G401.6 (cell line): ENCODE measurements around the gene GGN.
"Not testable (repeated sequence)": the region's sequence is repeated elsewhere in the genome, so short reads cannot be mapped to it uniquely, and the experiment has no call there.

Experiments used
- FAIRE-seq: peaks from 2 replicates; lab custom pipeline; 2012; peaks lifted over from hg19 to GRCh38; lab: Jason Lieb, UNC

Gene GGN, protein sequence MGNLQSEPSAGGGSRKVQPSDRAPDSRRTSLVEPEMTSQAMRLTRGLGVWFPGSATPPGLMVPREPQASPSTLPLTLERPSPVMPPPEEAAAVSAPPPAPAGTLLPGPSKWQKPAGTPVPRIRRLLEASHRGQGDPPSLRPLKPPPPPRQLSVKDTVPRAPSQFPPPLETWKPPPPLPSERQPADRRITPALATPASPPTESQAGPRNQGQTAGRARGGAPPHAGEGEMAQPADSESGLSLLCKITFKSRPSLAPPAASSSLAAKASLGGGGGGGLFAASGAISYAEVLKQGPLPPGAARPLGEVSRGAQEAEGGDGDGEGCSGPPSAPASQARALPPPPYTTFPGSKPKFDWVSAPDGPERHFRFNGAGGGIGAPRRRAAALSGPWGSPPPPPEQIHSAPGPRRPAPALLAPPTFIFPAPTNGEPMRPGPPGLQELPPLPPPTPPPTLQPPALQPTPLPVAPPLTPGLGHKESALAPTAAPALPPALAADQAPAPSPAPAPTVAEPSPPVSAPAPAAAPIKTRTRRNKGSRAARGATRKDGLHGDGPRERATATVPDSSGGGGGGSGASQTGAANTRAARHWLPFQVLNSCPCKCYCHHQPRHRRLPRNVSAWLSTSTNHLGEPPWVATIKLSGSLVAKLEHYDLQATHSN

DNA sequence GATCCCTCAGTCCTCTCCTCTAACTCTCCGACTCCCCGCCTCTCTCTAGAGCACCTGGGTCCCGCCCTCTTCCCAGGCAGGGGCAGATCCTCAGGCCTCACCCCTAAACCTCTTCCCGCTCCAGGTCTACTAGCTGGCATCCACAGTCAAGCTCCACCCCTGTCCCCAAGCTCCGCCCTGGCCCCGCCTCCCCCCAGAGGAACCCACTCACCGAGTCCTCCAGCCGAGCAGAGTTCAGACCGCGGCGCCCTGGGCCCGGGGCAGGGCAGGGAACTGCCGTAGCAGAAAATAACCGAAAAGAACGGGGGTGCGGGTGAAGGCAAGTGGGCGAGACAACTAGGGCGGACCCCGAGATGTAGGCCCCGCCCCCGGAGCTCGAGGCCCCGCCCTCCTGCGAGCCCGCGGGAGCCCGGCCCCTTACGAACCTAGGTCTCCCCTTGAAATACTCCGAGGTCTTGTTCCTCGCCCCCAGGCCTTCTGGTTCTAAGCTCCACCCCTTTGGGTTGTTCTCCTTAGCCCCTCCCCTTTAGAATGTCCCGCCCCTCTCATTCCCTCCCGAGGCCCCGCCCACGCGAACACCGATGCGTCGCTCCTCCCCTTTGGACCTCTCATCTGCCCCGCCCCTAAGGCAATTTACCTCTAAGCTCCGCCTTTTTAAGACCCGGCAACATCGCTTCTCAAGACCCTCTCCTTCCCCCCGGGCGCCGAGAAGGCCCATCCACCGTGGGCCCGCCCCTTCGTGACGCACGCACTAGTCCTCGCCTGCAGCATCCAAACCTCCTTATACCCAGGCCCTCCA is at the start of gene GGN:
Gene GGN (minus strand): TSS at position 485 of the 799 bp plus-strand sequence. CDS start 773 bp downstream, outside the sequence.
- peak; percentile 98 for FAIRE-seq

DNA sequence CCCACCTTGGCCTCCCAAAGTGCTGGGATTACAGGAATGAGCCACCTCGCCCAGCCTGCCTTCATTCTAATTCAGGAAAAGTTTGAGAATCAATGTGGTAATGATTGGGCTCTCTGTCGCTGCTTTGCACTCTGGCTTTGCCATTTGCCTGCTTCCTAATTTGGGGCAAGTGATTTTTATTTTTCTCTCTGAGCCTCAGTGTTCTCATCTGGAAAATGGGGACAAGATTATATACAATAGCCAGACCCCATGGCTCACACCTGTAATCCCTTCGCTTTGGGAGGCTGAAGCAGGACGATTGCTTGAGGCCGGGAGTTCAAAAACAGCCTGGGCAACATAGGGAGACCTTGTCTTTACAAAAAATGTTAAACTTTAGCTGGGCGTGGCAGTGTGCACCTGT is 49.5 kb upstream of the GGN start:
- no peak for FAIRE-seq

GRCh38 chr19:38434549-38435051 is 46.8 kb upstream of the GGN start:
- FAIRE-seq, result no peak

DNA sequence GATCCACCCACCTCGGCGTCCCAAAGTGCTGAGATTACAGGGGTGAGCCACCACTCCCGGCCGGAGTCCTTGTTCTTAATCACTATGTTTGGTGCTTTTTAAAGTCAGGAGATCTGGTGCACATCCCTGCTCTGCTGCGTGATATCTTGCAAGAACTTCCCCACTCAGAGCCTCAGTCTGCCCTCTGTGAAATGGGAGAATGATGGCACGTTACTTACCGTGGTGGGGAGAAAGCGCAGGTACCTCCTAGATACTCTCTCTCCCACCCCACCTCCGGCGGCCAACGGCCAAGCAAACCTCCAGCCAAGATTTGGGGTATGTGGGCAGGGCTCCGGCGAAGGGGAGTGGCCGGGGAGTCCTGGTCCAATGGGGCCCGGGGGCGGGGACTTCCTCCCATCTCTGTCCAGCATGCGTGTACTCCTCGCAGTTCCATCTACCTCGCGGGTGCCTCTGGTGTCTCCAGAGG is 45.5 kb upstream of the GGN start, which contains the start of gene RYR1:
Gene RYR1 (plus strand): TSS at position 424 of the 466 bp plus-strand sequence. CDS start 139 bp downstream, outside the sequence.
- no peak for FAIRE-seq

DNA sequence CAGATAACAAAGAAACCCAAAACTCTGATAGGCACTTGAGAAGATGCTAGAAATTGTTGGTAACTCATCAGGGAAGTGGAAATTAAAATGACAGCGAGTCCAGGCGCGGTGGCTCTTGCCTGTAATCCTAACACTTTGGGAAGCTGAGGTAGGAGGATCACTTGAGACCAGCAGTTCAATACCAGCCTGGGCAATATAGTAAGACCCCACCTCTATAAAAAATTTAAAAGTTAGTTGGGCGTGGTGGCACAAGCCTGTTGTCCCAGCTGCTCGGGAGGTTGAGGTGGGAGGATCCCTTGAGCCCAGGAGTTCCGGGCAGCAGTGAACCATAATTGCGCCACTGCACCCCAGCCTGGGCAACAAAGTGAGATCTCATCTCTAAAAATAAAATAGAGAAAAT is 43.1 kb upstream of the GGN start:
- FAIRE-seq, result no peak

DNA sequence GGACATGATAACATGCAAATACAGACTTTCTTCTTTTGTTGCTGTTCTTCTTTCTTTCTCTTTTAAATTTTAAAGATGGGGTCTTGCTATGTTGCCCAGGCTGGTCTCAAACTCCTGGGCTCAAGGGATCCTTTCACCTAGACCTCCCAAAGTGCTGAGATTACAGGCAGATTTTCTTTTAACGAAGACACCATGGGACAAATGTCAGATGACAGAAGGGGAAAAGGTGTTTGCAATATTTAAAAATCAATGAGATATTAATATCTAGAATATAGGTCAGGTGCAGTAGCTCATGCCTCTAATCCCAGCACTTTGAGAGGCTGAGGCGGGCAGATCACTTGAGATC is 42.0 kb upstream of the GGN start:
- no peak for FAIRE-seq

DNA sequence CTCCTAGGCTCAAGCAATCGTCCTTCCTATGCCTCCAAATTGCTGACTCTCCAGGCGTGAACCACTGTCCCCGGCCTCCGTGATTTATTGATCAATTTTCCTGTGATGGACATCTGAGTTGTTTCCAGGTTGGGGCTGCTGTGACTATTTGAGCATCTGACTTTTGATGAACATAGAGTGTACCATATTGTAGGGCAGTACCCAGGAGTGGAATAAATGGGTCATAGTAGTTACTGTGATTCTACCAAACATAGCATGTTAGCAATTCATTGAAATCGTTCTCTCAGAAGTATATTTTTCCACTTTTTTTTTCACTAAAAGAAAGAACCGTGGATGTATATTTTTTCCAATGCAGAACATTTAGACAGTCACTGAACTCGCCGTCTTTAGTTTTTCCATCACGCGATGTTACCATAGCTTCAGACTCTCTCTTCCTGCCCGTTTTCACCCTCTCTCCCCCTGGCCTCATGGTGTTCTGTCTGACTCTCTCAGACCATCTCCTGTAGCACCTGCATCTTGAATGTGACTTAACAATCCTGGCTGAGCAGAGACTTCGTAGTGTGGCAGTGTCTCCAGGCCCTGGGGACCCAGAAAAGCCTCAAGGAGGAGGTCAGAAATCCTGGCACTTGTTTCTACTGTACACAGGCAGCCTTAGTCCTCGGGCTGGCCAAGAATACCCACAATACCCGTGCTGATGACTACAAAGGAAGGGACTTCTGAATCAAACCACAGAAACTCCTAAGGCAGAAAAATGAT is 41.4 kb upstream of the GGN start:
- no peak for FAIRE-seq

- FAIRE-seq, result not testable (repeated sequence)
Observed at GRCh38 chr19:38427035-38427677, 39.3 kb upstream of the GGN start.

DNA sequence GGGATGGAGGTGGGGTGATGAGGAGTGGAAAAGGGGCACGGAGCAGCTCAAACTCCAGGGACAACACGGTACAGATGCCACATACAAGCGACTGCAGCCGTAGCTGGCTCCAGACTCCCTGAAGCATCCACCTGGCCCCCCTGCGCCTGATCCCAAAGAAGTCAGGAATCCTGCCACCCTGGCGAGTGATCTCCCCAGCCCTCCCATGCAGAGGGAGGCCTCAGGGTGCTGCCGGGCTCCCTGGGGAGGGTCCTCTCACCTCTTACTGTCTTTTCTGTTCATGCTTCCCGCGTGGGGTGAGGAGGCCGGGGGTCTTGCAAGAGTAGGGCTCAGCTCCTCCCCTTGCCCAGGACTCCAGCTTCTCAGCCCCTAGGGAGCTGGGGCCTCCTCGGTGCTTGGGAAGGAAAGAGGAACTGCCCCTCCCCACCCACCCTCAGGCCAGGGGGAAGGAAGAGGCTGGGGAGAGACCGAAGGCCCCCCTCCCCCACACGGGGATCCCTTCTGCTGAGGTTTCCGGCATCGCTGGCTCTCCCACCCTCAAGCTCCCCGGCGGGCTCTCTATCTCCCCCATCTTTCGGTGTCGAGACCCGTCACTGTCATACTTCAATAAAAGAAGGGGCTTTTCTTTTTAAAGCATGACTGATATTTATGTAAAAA is 38.1 kb upstream of the GGN start, which contains the start of gene RASGRP4:
Gene RASGRP4 (minus strand): TSS at position 410 of the 657 bp plus-strand sequence. CDS start 128 bp downstream, at position 282.
- no peak for FAIRE-seq

DNA sequence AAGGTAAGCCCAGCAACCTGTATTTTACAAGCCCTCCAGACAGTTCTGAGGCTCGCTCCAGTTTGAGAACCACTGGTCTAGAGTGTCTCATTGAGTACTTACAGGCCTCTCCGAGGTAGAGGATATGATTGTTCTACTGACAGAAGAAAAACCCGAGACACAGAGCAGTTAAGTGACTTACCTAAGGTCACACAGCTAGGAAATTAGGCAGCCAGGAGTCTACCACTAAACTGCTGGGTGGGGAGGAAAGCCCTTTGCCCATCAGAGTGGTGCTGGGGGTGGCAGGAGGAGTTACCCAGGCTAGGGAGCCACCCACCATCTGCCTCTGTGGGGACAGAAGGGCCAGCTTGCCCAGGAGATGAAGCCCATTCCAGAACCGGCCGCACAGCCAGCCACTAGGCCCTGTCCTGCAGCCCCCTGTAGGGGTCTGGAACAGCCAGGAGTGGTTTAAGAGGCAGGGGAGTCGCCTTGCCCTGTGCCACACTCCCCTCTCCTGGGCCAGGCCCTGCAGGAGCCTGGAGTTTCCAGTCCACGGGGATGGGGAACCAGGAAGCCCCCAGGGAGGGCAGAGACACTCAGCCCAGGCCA is 37.5 kb upstream of the GGN start:
- no peak for FAIRE-seq

- no peak for FAIRE-seq
Observed at GRCh38 chr19:38424272-38424671, 36.4 kb upstream of the GGN start.

- FAIRE-seq, result no peak
Observed at GRCh38 chr19:38422438-38422837, 34.6 kb upstream of the GGN start.

GRCh38 chr19:38421856-38422255 is 34.0 kb upstream of the GGN start:
- FAIRE-seq, result no peak

- FAIRE-seq, result no peak
Observed at GRCh38 chr19:38420935-38421334, 33.1 kb upstream of the GGN start.

DNA sequence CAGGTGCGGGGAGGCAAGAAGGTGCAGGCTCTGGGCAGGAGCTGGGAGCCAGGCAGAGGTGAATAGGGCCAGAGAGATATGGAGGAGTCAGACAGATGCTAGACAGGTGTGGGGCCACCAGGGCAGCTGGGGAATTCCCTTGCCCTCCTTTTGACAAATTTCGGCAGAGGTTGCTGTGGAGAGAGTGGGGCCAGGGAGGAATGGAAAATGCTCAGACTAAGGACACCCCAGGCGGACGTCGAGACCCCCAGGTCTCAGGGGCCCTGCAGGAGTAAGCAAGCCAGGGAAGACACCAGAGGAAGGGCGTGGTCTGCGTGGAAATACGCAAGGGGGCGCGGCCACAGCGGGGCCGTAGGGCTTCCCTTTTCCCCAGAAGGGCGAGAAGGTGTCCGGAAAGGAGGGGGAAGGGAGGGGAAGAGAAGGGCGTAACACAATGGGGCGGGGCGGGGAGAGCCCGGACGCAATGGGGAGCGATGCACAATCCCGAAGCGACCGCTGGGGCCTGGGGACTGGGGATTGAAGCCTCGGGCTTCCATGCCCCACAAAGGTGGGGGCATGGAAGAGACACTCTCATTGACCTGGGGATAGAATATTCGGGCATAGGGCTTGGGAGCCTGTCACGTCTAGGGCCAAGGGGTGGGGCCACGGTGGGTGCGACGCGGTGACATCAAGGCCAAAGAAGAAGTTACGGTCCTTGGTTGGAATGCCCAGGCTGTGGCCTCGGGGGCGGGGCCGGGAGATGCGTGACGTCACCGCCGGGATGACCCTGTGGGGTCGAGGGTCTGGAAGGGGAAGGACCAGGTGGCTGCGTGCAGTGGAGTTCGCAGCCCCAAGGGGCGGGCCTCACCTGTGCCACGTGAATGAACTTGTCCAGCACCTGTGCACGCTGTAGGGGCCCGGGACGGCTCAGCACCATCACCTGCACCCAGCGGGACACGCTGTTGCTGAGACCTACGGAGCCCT is 30.0 kb upstream of the GGN start:
- no peak for FAIRE-seq

- FAIRE-seq, result no peak
Observed at GRCh38 chr19:38417146-38417543, 29.3 kb upstream of the GGN start.

DNA sequence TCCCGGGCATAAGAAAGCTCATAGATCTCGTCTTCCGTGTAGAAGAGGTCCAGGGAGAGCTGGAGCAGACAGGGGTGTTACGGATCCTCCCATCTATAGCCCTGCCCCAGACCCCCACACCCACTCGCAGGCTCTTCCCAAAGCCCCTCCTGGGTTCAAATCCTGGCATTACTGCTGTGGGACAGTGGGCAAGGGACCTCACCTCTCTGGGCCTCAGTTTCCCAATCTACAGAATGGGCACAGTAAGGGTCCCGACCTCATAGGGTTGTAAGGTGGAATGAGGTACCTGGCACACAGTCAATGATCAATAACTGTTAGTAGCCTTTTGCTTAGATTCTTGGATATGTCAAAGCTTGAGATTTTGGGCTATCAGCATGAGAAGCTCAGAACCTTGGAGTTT is 25.6 kb upstream of the GGN start:
- FAIRE-seq, result no peak

GRCh38 chr19:38412961-38413360 is 25.1 kb upstream of the GGN start:
- FAIRE-seq, result no peak

GRCh38 chr19:38412491-38412890 is 24.7 kb upstream of the GGN start:
- FAIRE-seq, result no peak
